HG03103 (cell line): ENCODE data around the gene MRGPRG.

Experiments
- ATAC-seq: cut with Tn5 transposase; IDR thresholded peaks from one replicate; pipeline ENCODE4 v1.9.1; 2021; ENCODE audit warnings: low read depth; ENCODE audit not compliant: unreplicated experiment

The MRGPRG gene

GRCh38 chr11:3197044-3197695 is 21.4 kb downstream of the MRGPRG start:
- no peak for ATAC-seq

- no peak for ATAC-seq
These were observed 22.2 kb downstream of the MRGPRG start for GRCh38 chr11:3196161-3197043.

- no peak for ATAC-seq
These were observed 23.1 kb downstream of the MRGPRG start for GRCh38 chr11:3195251-3196160.

GRCh38 chr11:3194016-3194816 is 24.4 kb downstream of the MRGPRG start:
- ATAC-seq, result no peak

GRCh38 chr11:3193373-3194015 is 25.1 kb downstream of the MRGPRG start:
- no peak for ATAC-seq

- no peak for ATAC-seq
These were observed 25.9 kb downstream of the MRGPRG start for GRCh38 chr11:3192511-3193372.

- ATAC-seq, result no peak
These were observed 26.9 kb downstream of the MRGPRG start for GRCh38 chr11:3191586-3192324.

- no peak for ATAC-seq
These were observed 28.0 kb downstream of the MRGPRG start for GRCh38 chr11:3190600-3190999.

GRCh38 chr11:3189886-3190583 is 28.6 kb downstream of the MRGPRG start:
- ATAC-seq, result no peak

- ATAC-seq, result no peak
These were observed 29.3 kb downstream of the MRGPRG start for GRCh38 chr11:3189196-3189843.

- ATAC-seq, result no peak
These were observed 30.0 kb downstream of the MRGPRG start for GRCh38 chr11:3188496-3189195.

GRCh38 chr11:3186166-3186953 is 32.3 kb downstream of the MRGPRG start:
- ATAC-seq, result no peak

- no peak for ATAC-seq
These were observed 33.8 kb downstream of the MRGPRG start for GRCh38 chr11:3184732-3185347.

- ATAC-seq, result no peak
These were observed 35.1 kb downstream of the MRGPRG start for GRCh38 chr11:3183523-3183922.

GRCh38 chr11:3182462-3182852 is 36.2 kb downstream of the MRGPRG start:
- no peak for ATAC-seq
